Breast epithelium (tissue), 4 donors: ENCODE data around the gene FHIT. TPM values are rescaled to one million over a fixed set of nuclear protein-coding genes. Genes with fewer than 3 reads are reported as not detected.

ENCODE experiments used
- DNase-seq, 2 donors: peaks; one replicate each; pipeline ENCODE4 v3.0.0-alpha.2; 2019; ENCODE audit warnings: low spot score in 2 of 2
- H3K27ac ChIP-seq, 2 donors: fragments of 200-600 bp; sonication (generic) in 1 of 2; one replicate each; pipeline ENCODE4 v1.5.1; 2016 to 2019; ENCODE audit warnings: mild to moderate bottlenecking in 1 of 2
- H3K27me3 ChIP-seq, 2 donors: fragments of 200-600 bp; sonication (generic) in 1 of 2; one replicate each; pipeline versions ENCODE4 v1.5.1 to v1.6.0; 2017 to 2019; ENCODE audit warnings: control low read depth in 1 of 2, mild to moderate bottlenecking in 1 of 2
- H3K36me3 ChIP-seq: fragments of 200-600 bp; one replicate; pipeline ENCODE4 v1.5.1; 2019
- H3K4me1 ChIP-seq, 2 donors: fragments of 200-600 bp; sonication (generic); one replicate each; pipeline ENCODE4 v1.5.1; 2016 to 2019; ENCODE audit warnings: control low read depth in 1 of 2
- H3K4me3 ChIP-seq, 3 donors: fragments of 200-600 bp; sonication (generic); 1 replicate in 2 of 3; 2 replicates in 1 of 3; pipeline ENCODE4 v1.5.1; 2016 to 2019; ENCODE audit warnings: mild to moderate bottlenecking in 3 of 3, moderate library complexity in 2 of 3
- H3K9me3 ChIP-seq, 2 donors: fragments of 200-600 bp; sonication (generic) in 1 of 2; one replicate each; pipeline ENCODE4 v1.5.1; 2016 to 2019; ENCODE audit warnings: control low read depth in 1 of 2
- CTCF ChIP-seq, 3 donors: fragments of 450-650 bp; IDR thresholded peaks; one replicate each; pipeline ENCODE4 v1.5.1; 2016 to 2017; ENCODE audit warnings: antibody characterized with exemption in 3 of 3, mild to moderate bottlenecking in 3 of 3, moderate library complexity in 3 of 3
- POLR2A ChIP-seq: fragments of 450-650 bp; IDR thresholded peaks from one replicate; pipeline ENCODE4 v1.6.1; 2016; ENCODE audit warnings: antibody characterized with exemption, mild to moderate bottlenecking, moderate library complexity
- POLR2AphosphoS5 ChIP-seq, 3 donors: sonication (generic); formaldehyde crosslinking; IDR thresholded peaks; one replicate each; pipeline ENCODE4 v1.6.1; 2017; ENCODE audit warnings: antibody characterized with exemption in 3 of 3
- intact Hi-C: fragments of 100-400 bp; cut with DNase I; formaldehyde crosslinking; loops from one replicate; pipeline ENCODE4 v1.15.1; 2023; ENCODE audit warnings: low total_unique reads
- total RNA-seq, 3 donors: library from RNA; depleted of rRNA; stranded (reverse); fragments of >200 nt; gene quantifications; one replicate each; pipeline ENCODE4 v1.1.0, GENCODE V29; 2016

Gene FHIT
- total RNA-seq, 3 donors from 2014 or later, result 9.0 to 19.2 (median 17.7) TPM

DNA sequence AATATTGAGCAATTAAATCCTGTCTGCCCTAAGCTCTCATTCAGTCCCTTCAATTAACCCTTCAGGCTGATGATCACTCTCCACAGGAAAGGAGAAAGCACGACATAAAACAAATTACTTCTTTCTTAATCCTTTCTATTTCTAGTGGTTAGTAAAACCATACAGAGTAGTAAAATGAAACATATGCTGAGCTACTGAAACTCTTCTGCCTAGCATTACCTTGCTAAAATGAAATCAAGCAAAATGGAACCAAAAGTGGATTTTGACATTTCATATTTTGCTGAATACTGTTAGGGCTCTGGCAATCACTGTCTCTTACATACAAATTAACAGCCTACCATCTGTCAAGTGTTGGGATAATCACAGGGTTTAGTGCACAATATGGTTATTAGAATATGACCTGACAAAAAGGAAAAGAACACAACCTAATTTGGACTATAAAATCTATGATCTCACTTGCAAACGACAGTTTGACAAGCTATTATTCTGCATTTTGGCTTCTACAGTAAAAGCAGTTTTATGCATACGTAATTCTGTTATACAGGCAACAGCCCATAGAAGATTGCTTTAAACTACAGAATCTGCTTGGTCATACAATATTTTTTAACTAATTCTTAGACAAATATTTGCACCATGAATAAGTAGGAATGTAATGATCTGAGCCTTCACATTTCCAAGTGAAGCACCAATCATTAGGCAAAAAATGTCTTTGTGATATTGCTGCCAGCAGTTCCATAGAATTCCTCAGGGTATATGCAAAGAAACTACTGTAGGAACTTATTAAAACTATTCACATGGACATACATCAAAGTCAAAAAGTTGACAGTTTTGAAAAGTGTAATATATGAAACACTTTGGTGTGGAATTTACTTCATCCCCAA is 105.0 kb downstream of the FHIT start:
- intact Hi-C loops, result no loop called here
- no peak overlapping the region for H3K4me3 ChIP-seq

GRCh38 chr3:61141697-61142096 is 109.6 kb downstream of the FHIT start:
- H3K27ac ChIP-seq, result no peak overlapping the region
- no peak overlapping the region for H3K4me3 ChIP-seq
- no peaks in the 10 kb centered on the region for H3K4me1 ChIP-seq
- H3K9me3 ChIP-seq, result no peaks in the 10 kb centered on the region
- H3K36me3 ChIP-seq, result no peaks in the 10 kb centered on the region
- DNase-seq, result no peak
- intact Hi-C loops, result no loop called here
- TF ChIP-seq POLR2AphosphoS5 (IDR thresholded peaks at IDR 0.05) (no peak), POLR2A (no peak)
- no peaks in the 10 kb centered on the region for H3K27me3 ChIP-seq

More for the DNA sequence above, 105.0 kb downstream of the FHIT start:
- Histone ChIP-seq H3K36me3 (no peaks in the 10 kb centered on the region), H3K27ac (no peak overlapping the region), H3K27me3 (no peaks in the 10 kb centered on the region), H3K4me1 (no peaks in the 10 kb centered on the region), H3K9me3 (no peaks in the 10 kb centered on the region)
- DNase-seq, result no peak
- TF ChIP-seq CTCF (IDR thresholded peaks at IDR 0.05) (no peak), POLR2AphosphoS5 (IDR thresholded peaks at IDR 0.05) (no peak), POLR2A (no peak)

DNA sequence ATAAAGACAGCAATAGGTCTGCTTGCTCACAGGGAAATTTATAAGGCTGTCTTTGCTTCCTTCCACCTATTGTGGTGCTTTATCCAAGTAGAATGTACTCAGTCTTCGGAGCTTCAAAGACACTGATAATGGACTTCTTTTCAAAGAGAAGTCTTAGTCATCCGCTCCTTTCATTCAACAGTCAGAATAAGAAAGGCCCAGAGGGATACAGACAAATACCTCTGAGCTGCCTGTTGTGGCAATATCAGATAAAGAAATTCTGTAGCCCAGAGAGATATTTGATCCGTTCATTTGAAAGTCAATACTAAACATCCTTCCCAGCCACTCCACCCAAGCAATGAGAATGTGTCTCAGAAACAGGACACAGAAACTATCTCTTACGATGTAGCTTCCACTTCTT is 110.0 kb downstream of the FHIT start:
- intact Hi-C loops, result no loop called here
- Histone ChIP-seq H3K36me3 (no peaks in the 10 kb centered on the region), H3K4me1 (no peaks in the 10 kb centered on the region), H3K9me3 (no peaks in the 10 kb centered on the region), H3K4me3 (no peak overlapping the region), H3K27ac (no peak overlapping the region), H3K27me3 (no peaks in the 10 kb centered on the region)
- DNase-seq, result no peak
- no peak for TF ChIP-seq CTCF (IDR thresholded peaks at IDR 0.05)
- TF ChIP-seq POLR2A, result no peak

- Histone ChIP-seq H3K9me3 (no peaks in the 10 kb centered on the region), H3K4me1 (no peaks in the 10 kb centered on the region), H3K27me3 (no peaks in the 10 kb centered on the region), H3K36me3 (no peaks in the 10 kb centered on the region), H3K4me3 (no peak overlapping the region), H3K27ac (no peak overlapping the region)
- intact Hi-C loops, result no loop called here
- no peak for TF ChIP-seq CTCF (IDR thresholded peaks at IDR 0.05)
- TF ChIP-seq POLR2AphosphoS5 (IDR thresholded peaks at IDR 0.05), result no peak
- TF ChIP-seq POLR2A, result no peak
- DNase-seq, result no peak
These were observed 111.6 kb downstream of the FHIT start for GRCh38 chr3:61139686-61140085.

DNA sequence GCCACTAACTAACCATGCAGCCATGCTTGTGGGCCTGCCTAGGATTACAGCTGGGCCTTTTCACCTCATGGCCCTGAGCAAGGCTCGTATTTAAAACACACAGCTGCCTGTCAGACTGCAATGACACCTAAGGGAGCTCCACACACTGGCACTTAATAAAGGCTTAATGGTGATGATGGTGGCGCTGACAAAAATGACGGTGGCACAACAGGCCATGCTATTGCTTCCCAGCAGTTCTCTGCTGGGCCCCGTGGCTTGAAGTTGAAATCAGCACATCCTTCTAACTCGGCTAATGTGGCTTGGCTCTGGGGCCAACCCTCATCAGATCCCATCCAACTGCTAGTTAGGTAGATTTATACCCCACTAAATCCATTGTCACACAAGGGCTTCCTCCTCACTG is 112.9 kb downstream of the FHIT start:
- Histone ChIP-seq H3K27ac (no peak overlapping the region), H3K36me3 (no peaks in the 10 kb centered on the region), H3K9me3 (no peaks in the 10 kb centered on the region), H3K4me3 (no peak overlapping the region), H3K4me1 (no peaks in the 10 kb centered on the region), H3K27me3 (no peaks in the 10 kb centered on the region)
- DNase-seq, result no peak
- no peak for TF ChIP-seq POLR2A
- intact Hi-C loops, result no loop called here

DNA sequence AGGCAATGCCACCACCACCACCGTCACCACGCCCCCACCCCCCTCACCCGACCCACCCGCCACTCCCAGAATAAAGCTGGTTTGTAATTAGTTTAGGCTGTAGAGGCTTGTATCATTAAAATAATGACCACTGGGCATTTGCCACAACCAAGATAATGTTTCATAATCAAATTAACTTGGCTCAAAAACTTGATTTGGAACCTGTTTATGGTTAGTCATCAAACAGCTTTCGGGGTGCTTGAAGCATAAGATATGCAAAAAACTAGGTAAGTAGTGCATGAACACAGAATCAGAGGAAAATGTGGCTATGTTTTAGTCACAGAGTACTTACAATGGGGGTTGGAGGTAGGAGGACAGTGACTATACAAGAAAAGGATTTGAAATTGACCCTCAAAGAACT is 115.1 kb downstream of the FHIT start:
- H3K27ac ChIP-seq, result no peak overlapping the region
- H3K36me3 ChIP-seq, result no peaks in the 10 kb centered on the region
- H3K9me3 ChIP-seq, result no peaks in the 10 kb centered on the region
- no peak overlapping the region for H3K4me3 ChIP-seq
- no peaks in the 10 kb centered on the region for H3K27me3 ChIP-seq
- intact Hi-C loops, result no loop called here
- DNase-seq, result no peak
- no peak for TF ChIP-seq POLR2AphosphoS5 (IDR thresholded peaks at IDR 0.05)
- TF ChIP-seq POLR2A, result no peak
- no peak for TF ChIP-seq CTCF (IDR thresholded peaks at IDR 0.05)
- no peaks in the 10 kb centered on the region for H3K4me1 ChIP-seq
